NB4 (cell line): ENCODE measurements around the gene PCDHA5.
"Not testable (repeated sequence)": the region's sequence is repeated elsewhere in the genome, so short reads cannot be mapped to it uniquely, and the experiment has no call there.

ENCODE experiments used
- DNase-seq: peaks from one replicate; pipeline ENCODE4 v3.0.0; 2010; ENCODE audit warnings: low read depth
- H3K4me3 ChIP-seq: one replicate; pipeline ENCODE4 v1.5.1; 2011; ENCODE audit warnings: mild to moderate bottlenecking, low read depth, low read length, moderate library complexity
- CTCF ChIP-seq: IDR thresholded peaks from one replicate; pipeline ENCODE4 v1.5.1; 2012; ENCODE audit warnings: low read depth, low read length
- MAX ChIP-seq: IDR thresholded peaks from 2 replicates; pipeline ENCODE4 v1.6.1; 2011; ENCODE audit warnings: low read depth, low read length
- MYC ChIP-seq: IDR thresholded peaks from 2 replicates; pipeline ENCODE4 v1.6.1; 2011; ENCODE audit warnings: low read depth, low read length
- POLR2A ChIP-seq: IDR thresholded peaks from 2 replicates; pipeline ENCODE4 v1.6.1; 2011; ENCODE audit warnings: mild to moderate bottlenecking; ENCODE audit not compliant: insufficient read length; ENCODE audit errors: extremely low read depth

Gene PCDHA5

GRCh38 chr5:140827704-140828361, 6.4 kb downstream of the PCDHA5 start, which contains the start of gene PCDHA6:
TSS of gene PCDHA6 (plus strand) at chr5:140827960. CDS start at chr5:140828092, 132 bp downstream.
- no peak within 1 kb of the TSS for H3K4me3 ChIP-seq
- TF ChIP-seq CTCF: no peak
- TF ChIP-seq MAX: no peak
- TF ChIP-seq MYC: no peak
- no peak for DNase-seq

GRCh38 chr5:140828362-140828737, 6.9 kb downstream of the PCDHA5 start:
- no peak for DNase-seq

GRCh38 chr5:140829511-140830501, 8.4 kb downstream of the PCDHA5 start:
- not testable (repeated sequence) for DNase-seq, H3K4me3 ChIP-seq

More at GRCh38 chr5:140828362-140828737, 6.9 kb downstream of the PCDHA5 start:
- no peak overlapping the region for H3K4me3 ChIP-seq
- TF ChIP-seq MAX (no peak), MYC (no peak), CTCF (no peak), POLR2A (no peak)

GRCh38 chr5:140833993-140834392, 12.6 kb downstream of the PCDHA5 start, which contains the start of gene PCDHA7:
TSS of gene PCDHA7 (plus strand) at chr5:140834269. CDS start at chr5:140834384, 115 bp downstream.
- TF ChIP-seq MYC (no peak), POLR2A (no peak)
- H3K4me3 ChIP-seq: no peak within 1 kb of the TSS
- DNase-seq: peak; percentile 16

GRCh38 chr5:140834439-140835008, 13.1 kb downstream of the PCDHA5 start:
- H3K4me3 ChIP-seq, DNase-seq: not testable (repeated sequence)

- TF ChIP-seq CTCF (no peak), POLR2A (no peak), MYC (no peak), MAX (no peak)
- no peak for DNase-seq
- no peak overlapping the region for H3K4me3 ChIP-seq
Measured at GRCh38 chr5:140835622-140836510, 14.5 kb downstream of the PCDHA5 start.
